HG03280 (cell line): ENCODE measurements around the gene GJB2.

ENCODE experiments used
- ATAC-seq: cut with Tn5 transposase; IDR thresholded peaks from one replicate; pipeline ENCODE4 v1.9.1; 2021; ENCODE audit warnings: mild to moderate bottlenecking, moderate library complexity; ENCODE audit not compliant: unreplicated experiment

The GJB2 gene

GRCh38 chr13:20192836-20193161, at the start of gene GJB2:
GJB2 (minus strand) TSS chr13:20192938; CDS start chr13:20189581, 3,357 bp downstream.
- ATAC-seq = no peak

- no peak for ATAC-seq
These were observed 48.9 kb upstream of the GJB2 start for GRCh38 chr13:20241593-20241992.

GRCh38 chr13:20239748-20240147, 47.0 kb upstream of the GJB2 start:
- ATAC-seq = no peak

GRCh38 chr13:20232556-20233277, 40.0 kb upstream of the GJB2 start:
- no peak for ATAC-seq

GRCh38 chr13:20231839-20232555, 39.3 kb upstream of the GJB2 start, which contains the start of gene GJB6:
GJB6 (minus strand) TSS chr13:20232319; CDS start chr13:20223480, 8,839 bp downstream.
- ATAC-seq = no peak

GRCh38 chr13:20230913-20231838, 38.4 kb upstream of the GJB2 start:
- no peak for ATAC-seq

- ATAC-seq = no peak
These were observed 35.0 kb upstream of the GJB2 start for GRCh38 chr13:20227730-20228129.

GRCh38 chr13:20227288-20227687, 34.5 kb upstream of the GJB2 start:
- no peak for ATAC-seq

- ATAC-seq = no peak
These were observed 29.8 kb upstream of the GJB2 start for GRCh38 chr13:20222553-20222952.

GRCh38 chr13:20221772-20222171, 29.0 kb upstream of the GJB2 start:
- ATAC-seq = no peak

- ATAC-seq = peak; percentile 89
These were observed 26.8 kb upstream of the GJB2 start for GRCh38 chr13:20219577-20219976.

- ATAC-seq = no peak
These were observed 24.4 kb upstream of the GJB2 start for GRCh38 chr13:20217168-20217567.

- ATAC-seq = no peak
These were observed 17.2 kb upstream of the GJB2 start for GRCh38 chr13:20209948-20210347.

- no peak for ATAC-seq
These were observed 14.0 kb upstream of the GJB2 start for GRCh38 chr13:20206698-20207235.

GRCh38 chr13:20206065-20206697, 13.4 kb upstream of the GJB2 start:
- no peak for ATAC-seq

- ATAC-seq = no peak
These were observed 6.0 kb upstream of the GJB2 start for GRCh38 chr13:20198781-20199180.

- ATAC-seq = no peak
These were observed 4.7 kb upstream of the GJB2 start for GRCh38 chr13:20197361-20197834.

- ATAC-seq = no peak
These were observed 3.1 kb upstream of the GJB2 start for GRCh38 chr13:20195801-20196200.

GRCh38 chr13:20193907-20194631, 1.3 kb upstream of the GJB2 start:
- ATAC-seq = no peak
